ENCODE data around the gene TNFAIP8L1. TPM values are rescaled to one million over a fixed set of nuclear protein-coding genes. Genes with fewer than 3 reads are reported as not detected.
A peak's percentile ranks its signal among the peaks of the same experiment; 100 is the strongest.

TNFAIP8L1 gene
- total RNA-seq, 1 experiment from 2014 or later: 17.8 TPM

DNA sequence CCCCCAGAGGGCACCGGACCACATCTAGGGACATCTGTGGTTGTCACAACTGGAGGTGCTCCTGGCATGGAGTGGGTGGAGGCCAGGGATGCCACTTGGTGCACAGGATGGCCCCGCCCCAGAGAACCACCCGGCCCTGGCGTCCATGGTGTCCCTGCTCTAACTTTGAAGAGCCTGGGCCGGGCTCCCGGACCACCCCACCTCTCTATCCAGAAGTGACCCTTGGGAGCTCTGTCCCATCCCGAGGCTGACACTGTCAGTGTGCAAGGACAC, 53.7 kb downstream of the TNFAIP8L1 start:
- no peak overlapping the region for H3K4me3 ChIP-seq
- H3K4me2 ChIP-seq: no peak overlapping the region
- no peak for TF ChIP-seq EZH2 (IDR thresholded peaks at IDR 0.05; ENCODE audit: low read depth)
- no peak for DNase-seq
- H3F3A ChIP-seq (ENCODE audit: insufficient read depth, low read depth): no peaks in the 10 kb centered on the region
- no peak overlapping the region for H2AFZ ChIP-seq
- no peak overlapping the region for H3K27ac ChIP-seq
- H3K27me3 ChIP-seq (ENCODE audit: insufficient read depth, low read depth): no peaks in the 10 kb centered on the region
- H3K9me3 ChIP-seq (ENCODE audit: insufficient read depth, low read depth): no peaks in the 10 kb centered on the region
- H3K9me2 ChIP-seq (ENCODE audit: insufficient read depth): no peaks in the 10 kb centered on the region
- ChIA-PET CTCF (no interaction called here), POLR2A (ENCODE audit: unreplicated experiment) (no interaction called here)
- intact Hi-C loops (cut with micrococcal nuclease; ENCODE audit: unreplicated experiment): no loop called here
- no peaks in the 10 kb centered on the region for H3K4me1 ChIP-seq (replicated peaks; ENCODE audit: insufficient read depth)
- BruUV-seq (replicated peaks): no TSS peak
- no peaks in the 10 kb centered on the region for H3K79me2 ChIP-seq (ENCODE audit: low read depth)
- H4K20me1 ChIP-seq (ENCODE audit: insufficient read depth): no peaks in the 10 kb centered on the region
- no peaks in the 10 kb centered on the region for H3K36me3 ChIP-seq (ENCODE audit: low read depth)

DNA sequence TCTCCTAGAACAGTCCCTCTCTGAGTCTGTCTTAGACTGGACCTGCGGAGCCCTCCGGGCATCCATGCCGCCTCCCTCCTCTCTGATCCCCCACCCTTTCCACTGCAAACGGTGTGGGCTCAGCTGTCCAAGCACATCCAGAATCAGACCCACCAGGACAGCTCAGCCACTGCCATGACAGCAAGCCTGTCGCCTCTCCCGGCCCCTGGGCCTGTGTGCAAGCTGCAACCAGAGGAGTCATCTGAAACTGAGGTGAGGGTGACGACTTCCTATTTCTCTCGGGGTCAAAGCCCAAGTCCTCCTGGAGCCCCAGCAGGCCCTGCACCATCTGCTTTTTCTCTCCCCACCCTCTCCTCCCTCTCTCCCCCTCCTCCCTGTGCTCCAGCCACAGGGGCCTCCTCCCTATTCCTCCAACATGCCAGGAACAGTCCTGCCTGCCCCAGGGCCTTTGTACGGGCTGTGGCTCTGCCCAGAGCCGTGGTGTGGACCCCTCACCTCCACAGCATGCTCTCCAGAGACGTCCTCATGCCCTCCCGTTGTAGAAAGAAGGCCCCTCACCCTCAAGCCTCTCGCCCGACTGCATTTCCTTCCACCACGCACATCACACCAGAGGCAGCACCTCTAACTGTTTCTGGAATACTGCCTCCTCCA, 54.3 kb downstream of the TNFAIP8L1 start:
- Histone ChIP-seq H4K20me1 (ENCODE audit: insufficient read depth) (no peaks in the 10 kb centered on the region), H3F3A (ENCODE audit: insufficient read depth, low read depth) (no peaks in the 10 kb centered on the region), H2AFZ (no peak overlapping the region), H3K9me2 (ENCODE audit: insufficient read depth) (no peaks in the 10 kb centered on the region), H3K27ac (peak overlapping the region; percentile 57), H3K4me3 (no peak overlapping the region), H3K36me3 (ENCODE audit: low read depth) (no peaks in the 10 kb centered on the region), H3K4me2 (no peak overlapping the region), H3K4me1 (replicated peaks; ENCODE audit: insufficient read depth) (no peaks in the 10 kb centered on the region), H3K79me2 (ENCODE audit: low read depth) (no peaks in the 10 kb centered on the region), H3K27me3 (ENCODE audit: insufficient read depth, low read depth) (no peaks in the 10 kb centered on the region), H3K9me3 (ENCODE audit: insufficient read depth, low read depth) (no peaks in the 10 kb centered on the region)
- BruUV-seq (replicated peaks): no TSS peak
- CTCF ChIA-PET: no interaction called here
- POLR2A ChIA-PET (ENCODE audit: unreplicated experiment): no interaction called here
- no peak for DNase-seq
- intact Hi-C loops (cut with micrococcal nuclease; ENCODE audit: unreplicated experiment): loop anchor here (1.0 kb wide), 1 partner anchor 24 kb away; no protein-coding TSS in a partner anchor
- TF ChIP-seq EZH2 (IDR thresholded peaks at IDR 0.05; ENCODE audit: low read depth): no peak
- TF ChIP-seq, protein P1, sequence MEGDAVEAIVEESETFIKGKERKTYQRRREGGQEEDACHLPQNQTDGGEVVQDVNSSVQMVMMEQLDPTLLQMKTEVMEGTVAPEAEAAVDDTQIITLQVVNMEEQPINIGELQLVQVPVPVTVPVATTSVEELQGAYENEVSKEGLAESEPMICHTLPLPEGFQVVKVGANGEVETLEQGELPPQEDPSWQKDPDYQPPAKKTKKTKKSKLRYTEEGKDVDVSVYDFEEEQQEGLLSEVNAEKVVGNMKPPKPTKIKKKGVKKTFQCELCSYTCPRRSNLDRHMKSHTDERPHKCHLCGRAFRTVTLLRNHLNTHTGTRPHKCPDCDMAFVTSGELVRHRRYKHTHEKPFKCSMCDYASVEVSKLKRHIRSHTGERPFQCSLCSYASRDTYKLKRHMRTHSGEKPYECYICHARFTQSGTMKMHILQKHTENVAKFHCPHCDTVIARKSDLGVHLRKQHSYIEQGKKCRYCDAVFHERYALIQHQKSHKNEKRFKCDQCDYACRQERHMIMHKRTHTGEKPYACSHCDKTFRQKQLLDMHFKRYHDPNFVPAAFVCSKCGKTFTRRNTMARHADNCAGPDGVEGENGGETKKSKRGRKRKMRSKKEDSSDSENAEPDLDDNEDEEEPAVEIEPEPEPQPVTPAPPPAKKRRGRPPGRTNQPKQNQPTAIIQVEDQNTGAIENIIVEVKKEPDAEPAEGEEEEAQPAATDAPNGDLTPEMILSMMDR (conservative IDR thresholded peaks at IDR 0.05): no peak

DNA sequence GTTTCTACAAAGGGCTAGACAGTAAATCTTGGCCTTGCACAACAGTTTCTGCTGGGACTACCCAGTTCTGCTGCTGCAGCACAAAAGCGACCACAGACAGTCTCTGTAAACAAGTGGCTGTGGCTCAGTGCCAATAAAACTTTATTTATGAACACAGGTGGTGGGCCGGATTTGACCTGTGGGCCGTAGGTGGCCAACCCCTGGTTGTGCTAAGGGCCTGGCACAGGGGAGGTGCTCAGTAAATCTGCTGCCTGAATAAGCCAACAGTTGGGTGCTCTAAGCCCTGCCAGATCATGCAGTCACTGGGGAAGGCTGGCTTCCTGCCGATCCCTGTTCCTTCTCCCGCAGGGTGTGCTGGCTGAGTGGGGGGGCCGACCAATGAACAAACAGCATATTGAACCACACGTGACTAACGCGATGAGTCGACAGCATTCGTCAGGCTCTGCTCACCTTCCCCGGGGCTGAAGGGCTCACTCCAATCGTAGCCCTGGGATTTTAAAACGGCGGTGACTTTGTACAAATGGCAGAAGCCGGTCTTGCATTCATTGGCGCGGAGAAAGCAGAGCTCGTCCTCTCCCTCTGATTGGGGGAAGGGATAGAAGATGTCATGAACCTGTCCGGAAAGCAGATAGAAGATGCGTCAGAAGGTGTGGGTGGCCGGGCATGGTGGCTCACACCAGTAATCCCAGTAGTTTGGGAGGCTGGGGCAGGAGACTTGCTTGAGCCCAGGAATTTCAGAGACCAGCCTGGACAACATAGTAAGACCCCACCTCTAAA, 55.1 kb downstream of the TNFAIP8L1 start:
- Histone ChIP-seq H3K9me3 (ENCODE audit: insufficient read depth, low read depth) (no peaks in the 10 kb centered on the region), H3F3A (ENCODE audit: insufficient read depth, low read depth) (no peaks in the 10 kb centered on the region), H3K4me3 (no peak overlapping the region), H3K9me2 (ENCODE audit: insufficient read depth) (no peaks in the 10 kb centered on the region), H3K4me1 (replicated peaks; ENCODE audit: insufficient read depth) (no peaks in the 10 kb centered on the region), H3K36me3 (ENCODE audit: low read depth) (no peaks in the 10 kb centered on the region), H4K20me1 (ENCODE audit: insufficient read depth) (no peaks in the 10 kb centered on the region), H2AFZ (no peak overlapping the region), H3K27ac (peak overlapping the region; percentile 59), H3K27me3 (ENCODE audit: insufficient read depth, low read depth) (no peaks in the 10 kb centered on the region), H3K79me2 (ENCODE audit: low read depth) (no peaks in the 10 kb centered on the region), H3K4me2 (no peak overlapping the region; the same call in 1 of the 2 replicates)
- no peak for TF ChIP-seq EZH2 (IDR thresholded peaks at IDR 0.05; ENCODE audit: low read depth)
- TF ChIP-seq, protein P1 (conservative IDR thresholded peaks at IDR 0.05): no peak
- POLR2A ChIA-PET (ENCODE audit: unreplicated experiment): interaction anchor here (0.7 kb wide), 1 partner anchor 9 kb away, joined by 3 read pairs; no protein-coding TSS in a partner anchor
- CTCF ChIA-PET: interaction anchor here (0.6 kb wide), 1 partner anchor 11 kb away, joined by 3 read pairs; no protein-coding TSS in a partner anchor
- no TSS peak for BruUV-seq (replicated peaks)
- peak; percentile 81 to 88 for DNase-seq
- intact Hi-C loops (cut with micrococcal nuclease; ENCODE audit: unreplicated experiment): loop anchor here (1.0 kb wide), 1 partner anchor 23 kb away; no protein-coding TSS in a partner anchor
